ENCODE data around the gene OPCML. TPM values are rescaled to one million over a fixed set of nuclear protein-coding genes. Genes with fewer than 3 reads are reported as not detected.

Gene OPCML
- total RNA-seq, 1 experiment from 2014 or later, result 0.94 TPM

DNA sequence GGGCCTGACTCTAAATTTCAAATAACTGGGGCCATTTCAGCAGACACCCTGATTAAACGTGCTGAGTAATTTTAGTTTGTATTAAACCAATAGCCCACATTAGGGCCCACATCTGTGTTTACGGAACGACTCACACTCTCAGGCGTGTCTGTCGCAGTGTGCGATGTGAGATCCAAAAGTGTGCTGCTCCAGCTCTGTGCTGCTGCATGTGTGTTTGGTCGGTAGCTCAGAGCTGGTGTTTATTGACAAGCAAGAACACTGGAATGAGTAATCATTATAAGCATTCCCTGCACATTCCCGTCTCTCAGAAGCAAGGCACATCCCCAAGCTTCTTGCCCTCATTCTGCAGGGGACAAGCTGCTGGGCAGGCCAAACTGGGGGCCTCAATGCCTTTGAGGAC lies 7.8 kb downstream of the OPCML start:
- Histone ChIP-seq H3K4ac (ENCODE audit: low read depth, low read length) (no peak overlapping the region), H4K5ac (ENCODE audit: insufficient read length, low read depth, low read length) (no peak overlapping the region), H3K4me1 (ENCODE audit: insufficient read depth, low read length) (peaks cover 5% of the 10 kb centered on the region), H2BK15ac (ENCODE audit: low read depth, low read length) (no peak overlapping the region), H3K23me2 (ENCODE audit: insufficient read length, low read depth, low read length, poor library complexity, severe bottlenecking) (no peaks in the 10 kb centered on the region), H3K18ac (ENCODE audit: insufficient read length, low read depth, low read length) (no peak overlapping the region), H2BK20ac (ENCODE audit: low read depth, low read length, poor library complexity, severe bottlenecking) (no peak overlapping the region), H2BK12ac (ENCODE audit: insufficient read length, low read depth, low read length) (no peak overlapping the region), H3K4me2 (ENCODE audit: insufficient read depth, insufficient read length, low read length) (no peak overlapping the region), H3K79me2 (ENCODE audit: insufficient read depth, low read length) (no peaks in the 10 kb centered on the region), H2BK5ac (ENCODE audit: insufficient read length, low read length) (no peak overlapping the region), H3K56ac (ENCODE audit: insufficient read length, low read depth, low read length) (no peak overlapping the region), H4K8ac (replicated peaks; ENCODE audit: insufficient read length, low read depth, low read length) (no peak overlapping the region), H3K14ac (ENCODE audit: insufficient read depth, low read length) (no peak overlapping the region), H3K27me3 (ENCODE audit: insufficient read depth, low read length) (no peaks in the 10 kb centered on the region), H3K23ac (ENCODE audit: insufficient read length, low read depth, low read length) (no peak overlapping the region), H3T11ph (ENCODE audit: low read length) (no peak overlapping the region), H4K91ac (ENCODE audit: insufficient read length, low read depth, low read length) (no peak overlapping the region), H3K9me3 (ENCODE audit: control insufficient read depth, low read depth, low read length) (no peaks in the 10 kb centered on the region), H3K79me1 (ENCODE audit: insufficient read depth, low read depth, low read length, poor library complexity, severe bottlenecking) (no peaks in the 10 kb centered on the region), H2AK5ac (ENCODE audit: insufficient read length, low read length) (no peak overlapping the region), H2BK120ac (ENCODE audit: low read depth, low read length, poor library complexity, severe bottlenecking) (no peak overlapping the region), H3K9ac (ENCODE audit: extremely low read depth, insufficient read length, low read length) (no peak overlapping the region), H2AFZ (ENCODE audit: low read length) (no peak overlapping the region), H3K27ac (ENCODE audit: insufficient read length, low read depth, low read length) (no peak overlapping the region), H4K20me1 (ENCODE audit: control insufficient read depth, insufficient read depth, insufficient read length) (no peaks in the 10 kb centered on the region)
- no peaks in the 10 kb centered on the region for H3K9me3 Mint-ChIP-seq
- TF ChIP-seq, protein P1, sequence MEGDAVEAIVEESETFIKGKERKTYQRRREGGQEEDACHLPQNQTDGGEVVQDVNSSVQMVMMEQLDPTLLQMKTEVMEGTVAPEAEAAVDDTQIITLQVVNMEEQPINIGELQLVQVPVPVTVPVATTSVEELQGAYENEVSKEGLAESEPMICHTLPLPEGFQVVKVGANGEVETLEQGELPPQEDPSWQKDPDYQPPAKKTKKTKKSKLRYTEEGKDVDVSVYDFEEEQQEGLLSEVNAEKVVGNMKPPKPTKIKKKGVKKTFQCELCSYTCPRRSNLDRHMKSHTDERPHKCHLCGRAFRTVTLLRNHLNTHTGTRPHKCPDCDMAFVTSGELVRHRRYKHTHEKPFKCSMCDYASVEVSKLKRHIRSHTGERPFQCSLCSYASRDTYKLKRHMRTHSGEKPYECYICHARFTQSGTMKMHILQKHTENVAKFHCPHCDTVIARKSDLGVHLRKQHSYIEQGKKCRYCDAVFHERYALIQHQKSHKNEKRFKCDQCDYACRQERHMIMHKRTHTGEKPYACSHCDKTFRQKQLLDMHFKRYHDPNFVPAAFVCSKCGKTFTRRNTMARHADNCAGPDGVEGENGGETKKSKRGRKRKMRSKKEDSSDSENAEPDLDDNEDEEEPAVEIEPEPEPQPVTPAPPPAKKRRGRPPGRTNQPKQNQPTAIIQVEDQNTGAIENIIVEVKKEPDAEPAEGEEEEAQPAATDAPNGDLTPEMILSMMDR (conservative IDR thresholded peaks at IDR 0.05), result no peak
- peaks cover 14 to 22% of the 10 kb centered on the region in 2 experiments for H3K4me1 Mint-ChIP-seq
- no peak overlapping the region for H3K27ac Mint-ChIP-seq
- WGBS (ENCODE audit: extremely low coverage, insufficient read length, low lambda C conversion rate), result no CpG with 5 or more reads among the region's 8 CpGs
- H3K27me3 Mint-ChIP-seq (ENCODE audit: low read depth), result peaks cover 9% of the 10 kb centered on the region
- no peak overlapping the region for H3K4me3 Mint-ChIP-seq
- DNase-seq, result no peak
- peaks cover 0 to 4% (median 0%) of the 10 kb centered on the region in 3 experiments; a peak in 2 of 7 replicates for H3K36me3 Mint-ChIP-seq (ENCODE audit: insufficient read depth in 1 of 3, low read depth in 3 of 3)

All from H9 (cell line).